CD4-positive, alpha-beta T cell treated with Interleukin-4 for 1 hour (primary cell): ENCODE measurements around the gene COQ5.

ENCODE experiments used
- DNase-seq, 2 donors: peaks; one replicate each; pipeline ENCODE4 v3.0.0-alpha.2; 2020 to 2022

The COQ5 gene

GRCh38 chr12:120481022-120481767, 47.8 kb downstream of the COQ5 start:
- peak in 1 of 2 donors; percentile 61 for DNase-seq

GRCh38 chr12:120480211-120480610, 48.7 kb downstream of the COQ5 start:
- DNase-seq = no peak

GRCh38 chr12:120479458-120479857, 49.5 kb downstream of the COQ5 start:
- no peak for DNase-seq

- no peak for DNase-seq
These were observed 53.3 kb downstream of the COQ5 start for GRCh38 chr12:120475643-120476042.

DNA sequence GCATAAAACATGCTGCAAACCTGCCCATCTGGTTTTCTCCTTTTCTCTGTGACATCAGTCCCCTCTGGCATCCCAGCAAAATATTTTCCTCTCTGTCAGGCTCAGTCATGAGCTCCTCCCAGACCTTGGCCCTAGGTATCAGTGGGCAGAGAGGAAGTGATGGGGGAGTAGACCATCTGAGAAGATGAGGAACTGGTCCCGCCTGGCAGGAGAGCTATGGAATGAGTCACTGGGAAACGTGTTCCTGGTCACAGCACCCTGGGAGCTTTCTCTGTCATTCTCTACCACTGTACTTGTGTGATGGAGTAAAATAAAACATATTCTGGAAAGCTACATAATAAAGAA, 54.4 kb downstream of the COQ5 start:
- DNase-seq = peak in 1 of 2 donors; percentile 27

- DNase-seq = no peak
These were observed 54.9 kb downstream of the COQ5 start for GRCh38 chr12:120473807-120474615.

DNA sequence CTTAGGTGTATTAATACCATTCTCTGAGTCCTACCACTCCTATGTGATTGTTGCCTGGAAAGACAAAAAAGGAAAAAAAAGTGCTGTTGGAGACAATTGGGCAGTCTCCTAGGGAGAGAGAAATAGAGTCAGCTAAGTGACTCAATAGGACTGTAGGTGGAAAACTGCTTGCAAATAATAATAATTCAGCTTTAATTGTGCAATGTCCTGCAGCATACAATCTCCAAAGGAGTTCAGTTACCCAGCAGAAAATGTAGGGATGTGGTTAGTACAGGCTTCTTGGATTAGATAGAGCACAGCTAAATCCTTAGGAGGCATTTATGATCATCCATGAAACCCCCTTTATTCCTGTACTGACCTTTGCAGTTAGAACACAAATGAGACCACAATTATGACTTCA, 56.4 kb downstream of the COQ5 start:
- DNase-seq = no peak

GRCh38 chr12:120470150-120470784, 58.7 kb downstream of the COQ5 start:
- DNase-seq = no peak

DNA sequence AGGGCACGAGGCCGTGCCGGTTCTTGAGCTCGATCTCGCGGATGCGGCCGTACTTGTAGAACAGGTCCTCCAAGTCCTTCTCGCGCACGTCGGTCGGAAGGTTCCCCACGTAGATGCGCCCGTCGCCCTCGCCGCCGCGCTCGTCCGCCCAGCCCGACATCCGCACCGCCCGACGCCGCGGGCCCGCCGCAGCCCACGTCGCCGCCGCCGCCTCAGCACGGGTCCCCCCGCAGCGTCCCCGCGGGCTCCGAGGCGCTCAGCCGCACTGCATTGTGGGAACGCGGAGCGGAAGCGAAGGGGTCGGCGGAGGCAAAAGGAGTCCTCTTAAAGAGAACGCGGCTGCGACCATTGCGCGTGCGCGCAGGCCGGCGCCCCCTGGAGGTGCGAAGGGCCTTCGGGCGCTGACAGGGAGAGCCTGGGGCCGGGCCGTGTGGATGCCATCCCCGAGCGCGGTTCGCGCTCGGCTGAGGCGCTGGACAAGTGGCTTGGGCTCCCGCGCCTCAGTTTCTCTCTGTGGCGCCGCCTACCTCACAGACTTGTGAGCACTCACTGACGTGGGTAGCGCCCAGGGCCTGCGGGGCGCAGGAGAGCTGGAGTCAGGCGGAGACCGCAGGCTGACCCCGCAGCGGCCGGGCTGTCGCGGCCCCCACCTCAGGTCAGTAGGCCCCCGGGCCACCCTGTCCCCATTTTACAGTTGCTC, 59.4 kb downstream of the COQ5 start, which contains the start of gene SRSF9:
TSS of gene SRSF9 (minus strand) at position 299 of the 700 bp plus-strand sequence. CDS start at position 160, 139 bp downstream.
- peak; percentile 97 for DNase-seq

DNA sequence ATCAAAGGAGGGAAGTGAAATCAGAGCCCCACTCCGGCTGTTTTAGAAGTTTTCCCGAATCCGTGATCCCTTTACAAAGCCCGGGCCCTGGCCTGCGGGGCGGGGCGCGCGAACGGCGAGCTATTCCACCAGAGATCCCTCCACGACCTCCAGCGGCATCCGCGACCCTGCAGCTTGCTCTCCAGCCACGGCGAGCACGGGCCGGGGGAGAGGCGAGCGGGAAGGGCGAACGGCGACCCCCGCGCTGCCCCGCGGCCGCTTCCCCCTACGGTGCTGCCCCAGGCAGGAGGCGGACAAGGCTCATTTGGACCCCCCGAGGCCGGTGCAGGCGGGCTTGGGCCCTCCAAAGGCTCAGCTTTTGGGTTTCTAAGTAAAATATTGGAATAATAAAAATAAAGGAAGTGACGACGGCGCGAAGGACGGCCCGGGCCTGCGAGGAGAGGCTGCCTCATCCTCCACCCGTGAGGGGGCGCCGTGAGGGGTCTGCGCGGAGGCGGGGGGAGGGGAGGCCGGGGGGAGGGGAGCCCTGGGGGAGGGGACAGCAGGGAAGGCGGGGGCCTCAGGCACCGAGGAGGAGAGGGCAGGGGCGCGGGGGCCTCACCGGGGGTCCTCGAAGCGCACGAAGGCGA, 60.0 kb downstream of the COQ5 start:
- peak; percentile 59 to 61 for DNase-seq

- DNase-seq = peak; percentile 25 to 29
These were observed 60.6 kb downstream of the COQ5 start for GRCh38 chr12:120468325-120468820.

DNA sequence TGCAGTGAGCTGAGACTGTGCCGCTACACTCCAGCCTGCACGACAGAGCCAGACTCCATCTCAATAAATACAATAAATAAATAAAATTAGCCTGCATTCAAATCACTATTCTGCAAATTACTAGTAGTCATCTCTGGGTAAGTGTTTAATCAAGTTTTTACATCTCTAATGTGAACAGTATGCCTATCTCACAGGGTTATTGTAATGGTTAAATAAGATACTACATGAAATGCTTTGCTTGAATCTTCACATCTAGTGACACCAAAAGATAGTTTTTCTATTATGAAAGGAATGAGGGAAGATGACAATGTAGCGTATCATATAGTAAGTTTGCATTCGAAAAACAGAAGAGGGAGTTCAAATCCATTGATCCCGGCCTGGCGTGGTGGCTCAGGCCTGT, 61.5 kb downstream of the COQ5 start:
- DNase-seq = no peak

DNA sequence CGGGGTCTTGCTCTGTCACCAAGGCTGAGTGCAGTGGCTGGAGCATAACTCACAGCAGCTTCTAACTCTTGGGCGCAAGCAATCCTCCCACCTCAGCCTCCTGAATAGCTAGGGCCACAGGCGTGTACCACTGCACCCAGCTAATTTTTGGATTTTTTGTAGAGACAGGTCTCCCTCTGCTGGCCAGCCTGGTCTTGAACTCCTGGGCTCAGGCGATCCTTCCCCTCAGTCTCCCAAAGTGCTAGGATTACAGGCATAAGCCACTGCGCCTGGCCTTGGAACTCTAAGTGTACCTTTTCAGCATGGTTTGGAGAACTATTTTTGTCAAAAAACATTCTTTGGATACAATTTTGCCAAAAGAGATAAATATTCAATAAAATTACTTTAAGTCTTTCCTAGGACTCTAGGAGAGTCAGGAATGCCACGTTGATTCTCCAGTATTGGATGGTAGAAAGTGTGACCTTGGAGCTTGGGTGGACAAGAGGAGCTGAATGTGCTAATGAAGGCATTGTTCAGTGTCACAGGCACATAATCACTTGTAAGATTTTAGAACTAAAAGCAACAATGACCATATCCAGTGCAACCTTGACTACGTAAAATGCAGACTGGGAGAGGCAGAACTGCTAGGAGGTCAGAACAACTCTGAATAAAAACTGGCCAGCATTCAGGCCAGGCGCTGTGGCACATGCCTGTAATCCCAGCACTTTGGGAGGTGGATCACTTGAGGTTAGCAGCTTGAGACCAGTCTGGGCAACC, 62.2 kb downstream of the COQ5 start:
- peak; percentile 55 to 66 for DNase-seq

DNA sequence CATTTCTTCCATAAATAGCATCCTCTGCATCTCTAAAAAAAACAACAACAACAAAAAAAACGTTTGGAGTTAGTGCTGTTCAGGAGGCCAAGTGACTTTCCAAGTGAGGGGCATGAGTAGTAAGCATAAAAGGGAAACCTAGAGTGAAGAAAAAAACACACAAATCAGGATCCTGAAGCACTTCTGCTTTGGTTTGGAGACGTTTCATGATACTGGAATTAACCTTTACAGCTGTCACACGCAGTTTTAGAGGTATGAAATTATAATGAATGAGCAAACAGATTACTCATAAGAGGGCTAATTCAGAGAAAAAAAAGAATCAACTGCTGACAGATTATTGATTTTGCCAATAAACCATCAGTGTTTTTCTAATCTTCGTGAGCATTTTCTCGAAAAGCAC, 63.2 kb downstream of the COQ5 start:
- no peak for DNase-seq

- no peak for DNase-seq
These were observed 65.2 kb downstream of the COQ5 start for GRCh38 chr12:120463712-120464111.

DNA sequence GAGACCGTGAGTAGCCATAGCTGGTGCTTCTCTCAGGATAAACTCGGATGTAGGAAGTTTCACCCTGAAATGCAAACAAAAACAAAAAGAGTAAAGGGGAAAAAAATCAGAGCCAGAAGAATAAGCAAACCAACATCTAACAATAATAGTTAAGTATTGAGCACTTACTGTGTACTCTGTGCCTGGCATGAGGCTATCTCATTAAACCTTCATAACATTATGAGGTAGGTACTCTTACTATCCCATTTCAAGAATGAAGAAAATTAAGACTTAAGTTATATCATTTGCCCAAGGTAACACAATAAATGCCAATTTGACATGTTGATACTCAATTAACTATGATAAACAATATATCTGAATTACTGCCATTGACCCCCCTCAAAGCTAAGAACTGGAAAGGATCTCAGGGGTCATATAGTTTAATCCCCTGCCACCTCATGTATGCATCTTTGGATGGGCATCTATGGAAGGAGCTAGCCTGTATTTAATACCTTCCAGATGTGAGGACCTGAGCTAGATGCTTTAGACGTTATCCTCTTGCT, 66.8 kb downstream of the COQ5 start:
- DNase-seq = no peak

DNA sequence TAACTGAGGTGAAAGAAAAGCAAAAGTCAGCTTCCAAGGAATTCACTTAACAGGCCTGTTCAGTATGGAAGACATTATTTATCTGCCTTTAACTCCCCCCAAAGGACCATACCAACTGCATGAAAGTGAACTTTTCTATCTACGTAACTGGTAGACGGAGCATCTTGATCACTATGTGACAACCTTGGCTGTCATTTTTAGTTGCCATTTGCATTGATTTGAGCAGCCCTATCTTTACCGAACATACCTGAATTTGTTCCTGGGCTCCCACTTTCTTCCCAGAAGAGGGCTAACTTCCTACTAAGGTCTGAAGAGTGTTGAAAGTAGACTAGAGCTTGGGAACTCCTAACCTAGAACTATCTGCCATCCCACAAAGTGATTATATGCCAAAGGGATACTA, 68.8 kb downstream of the COQ5 start:
- DNase-seq = no peak

GRCh38 chr12:120457133-120457532, 71.8 kb downstream of the COQ5 start:
- DNase-seq = peak in 1 of 2 donors; percentile 22

DNA sequence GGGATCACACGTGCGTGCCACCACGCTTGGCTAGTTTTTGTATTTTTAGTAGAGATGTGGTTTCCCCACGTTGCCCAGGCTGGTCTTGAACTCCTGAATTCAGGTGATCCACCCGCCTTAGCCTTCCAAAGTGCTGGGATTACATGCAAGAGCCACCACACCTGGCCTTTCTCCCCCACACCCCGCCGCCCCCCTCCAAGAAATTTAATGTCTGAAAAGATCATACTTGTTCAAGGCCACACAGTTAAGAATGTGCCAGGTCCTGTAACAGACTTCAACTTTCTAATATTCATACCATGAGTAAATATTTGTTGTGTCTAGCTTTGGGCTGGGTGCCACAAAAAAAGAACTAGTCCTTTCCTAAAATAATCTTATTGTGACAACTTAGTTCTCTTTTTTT, 73.7 kb downstream of the COQ5 start:
- DNase-seq = no peak

- DNase-seq = peak; percentile 34 to 61
These were observed 75.0 kb downstream of the COQ5 start for GRCh38 chr12:120453977-120454376.
